ENCODE data around the gene PIGC.

The PIGC gene

DNA sequence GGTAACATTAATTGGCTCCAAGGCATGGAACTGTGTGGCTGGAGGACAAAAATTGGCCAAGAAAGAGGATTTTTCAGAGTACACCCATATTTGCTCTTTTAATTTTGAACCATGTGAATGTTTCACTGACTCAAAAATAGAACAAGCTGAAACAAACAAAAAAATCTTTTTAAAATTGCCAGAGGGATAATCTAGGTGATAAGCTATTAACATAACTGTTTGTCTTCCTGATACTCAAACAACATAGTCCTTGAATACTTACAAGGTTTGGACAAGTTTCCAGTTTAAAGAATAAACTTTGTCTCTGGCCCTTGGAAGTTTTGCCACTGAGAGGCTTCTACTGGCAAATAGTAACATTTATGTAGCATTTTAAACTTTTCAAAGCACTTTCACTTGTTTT, 30.0 kb upstream of the PIGC start:
- H3K27ac Mint-ChIP-seq: no peak overlapping the region
- H3K36me3 Mint-ChIP-seq (ENCODE audit: low read depth): no peaks in the 10 kb centered on the region
- no peak for ATAC-seq
- H3K4me1 Mint-ChIP-seq: no peaks in the 10 kb centered on the region
- H3K27me3 Mint-ChIP-seq: peaks cover 3% of the 10 kb centered on the region
- H3K9me3 Mint-ChIP-seq: no peaks in the 10 kb centered on the region
- no peak overlapping the region for H3K4me3 Mint-ChIP-seq
- no peak for DNase-seq

DNA sequence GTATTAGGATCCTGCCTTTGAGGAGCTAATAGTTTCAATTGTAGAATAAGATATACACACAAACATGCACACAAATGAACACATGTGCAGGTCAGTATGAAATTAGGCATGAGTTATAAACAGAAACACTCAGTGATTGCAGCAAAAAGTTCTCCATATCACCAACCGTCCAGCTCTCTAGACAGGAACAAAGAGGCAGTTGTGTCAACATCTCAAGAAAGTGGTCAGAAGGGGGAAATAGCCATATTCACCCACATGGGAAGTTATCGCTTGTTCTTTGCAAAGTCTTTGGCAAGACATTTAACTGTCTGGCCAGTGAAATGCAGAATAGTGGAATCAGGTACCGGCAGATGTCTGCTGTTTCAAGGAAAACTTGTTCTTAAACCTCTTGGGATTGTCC, 29.4 kb upstream of the PIGC start:
- Mint-ChIP-seq H3K4me3 (no peak overlapping the region), H3K27me3 (peaks cover 3% of the 10 kb centered on the region), H3K4me1 (no peaks in the 10 kb centered on the region), H3K9me3 (no peaks in the 10 kb centered on the region), H3K27ac (no peak overlapping the region), H3K36me3 (ENCODE audit: low read depth) (no peaks in the 10 kb centered on the region)
- DNase-seq (no peak), ATAC-seq (no peak)

DNA sequence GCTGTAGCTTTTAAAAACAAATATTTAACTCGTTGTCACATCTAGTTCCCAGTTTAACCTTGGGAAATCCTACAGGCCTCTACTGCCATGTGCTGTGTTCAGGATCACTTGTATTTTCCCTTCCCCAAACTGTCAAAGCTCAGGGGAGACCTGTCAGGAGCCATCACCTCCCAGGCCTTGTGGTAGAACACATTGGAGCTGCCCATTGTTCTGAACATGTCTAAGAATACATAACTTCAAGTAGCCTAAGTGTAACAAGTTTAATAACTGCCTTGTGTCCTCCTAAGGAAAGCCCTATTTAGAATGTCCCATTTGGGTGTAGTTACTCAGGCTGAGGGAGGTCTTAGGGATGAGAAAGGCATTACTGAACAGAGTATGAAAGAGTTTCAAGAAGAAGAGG, 28.6 kb upstream of the PIGC start:
- H3K27ac Mint-ChIP-seq: no peak overlapping the region
- H3K36me3 Mint-ChIP-seq (ENCODE audit: low read depth): no peaks in the 10 kb centered on the region
- no peaks in the 10 kb centered on the region for H3K4me1 Mint-ChIP-seq
- H3K9me3 Mint-ChIP-seq: no peaks in the 10 kb centered on the region
- H3K4me3 Mint-ChIP-seq: no peak overlapping the region
- H3K27me3 Mint-ChIP-seq: peaks cover 3% of the 10 kb centered on the region
- DNase-seq: no peak
- ATAC-seq: no peak

DNA sequence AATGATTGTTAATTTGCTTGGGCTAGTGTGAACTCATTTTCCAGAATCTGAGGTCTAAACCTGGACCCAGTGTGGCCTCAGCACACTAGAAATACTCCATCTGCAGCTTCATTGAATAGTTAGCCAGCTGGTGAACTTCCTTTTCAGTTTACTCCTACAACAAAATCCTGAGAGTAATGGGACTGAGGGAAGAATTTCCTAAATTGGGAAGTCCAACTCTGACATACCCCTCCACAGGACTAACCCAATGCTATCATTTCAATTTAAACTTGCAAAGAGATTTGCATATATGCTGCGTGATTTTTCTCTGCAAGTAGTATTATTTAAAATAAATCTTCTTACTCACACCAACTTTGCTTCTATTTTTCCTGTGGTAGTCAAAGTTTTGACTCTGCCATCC, 27.8 kb upstream of the PIGC start:
- no peak for ATAC-seq
- no peak overlapping the region for H3K27ac Mint-ChIP-seq

DNA sequence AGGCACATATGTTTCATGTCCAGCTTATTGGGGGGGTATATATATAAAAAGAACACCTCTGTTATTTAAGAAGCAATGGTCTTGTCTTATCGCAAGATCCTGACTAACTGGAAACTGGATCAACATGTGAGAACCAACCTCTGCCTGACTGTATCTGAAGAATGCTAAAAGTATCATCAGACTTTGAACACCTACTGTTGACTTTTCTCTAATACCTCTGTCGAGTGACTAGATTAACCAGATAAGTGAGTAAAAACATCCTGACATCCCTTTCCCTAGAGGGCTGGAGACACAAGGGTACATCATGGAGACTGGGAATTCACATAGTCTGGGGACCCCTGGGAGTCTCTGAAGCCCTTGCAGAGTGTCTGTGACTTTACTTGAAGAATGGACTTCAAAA, 26.3 kb upstream of the PIGC start:
- H3K9me3 Mint-ChIP-seq: no peaks in the 10 kb centered on the region
- H3K4me1 Mint-ChIP-seq: no peaks in the 10 kb centered on the region
- ATAC-seq (no peak), DNase-seq (no peak)
- H3K4me3 Mint-ChIP-seq: no peak overlapping the region
- H3K27ac Mint-ChIP-seq: no peak overlapping the region
- no peaks in the 10 kb centered on the region for H3K36me3 Mint-ChIP-seq (ENCODE audit: low read depth)
- peaks cover 3% of the 10 kb centered on the region for H3K27me3 Mint-ChIP-seq

More for the DNA sequence above, 27.8 kb upstream of the PIGC start:
- Mint-ChIP-seq H3K27me3 (peaks cover 3% of the 10 kb centered on the region), H3K9me3 (no peaks in the 10 kb centered on the region), H3K4me3 (no peak overlapping the region), H3K4me1 (no peaks in the 10 kb centered on the region), H3K36me3 (ENCODE audit: low read depth) (no peaks in the 10 kb centered on the region)
- DNase-seq: no peak

DNA sequence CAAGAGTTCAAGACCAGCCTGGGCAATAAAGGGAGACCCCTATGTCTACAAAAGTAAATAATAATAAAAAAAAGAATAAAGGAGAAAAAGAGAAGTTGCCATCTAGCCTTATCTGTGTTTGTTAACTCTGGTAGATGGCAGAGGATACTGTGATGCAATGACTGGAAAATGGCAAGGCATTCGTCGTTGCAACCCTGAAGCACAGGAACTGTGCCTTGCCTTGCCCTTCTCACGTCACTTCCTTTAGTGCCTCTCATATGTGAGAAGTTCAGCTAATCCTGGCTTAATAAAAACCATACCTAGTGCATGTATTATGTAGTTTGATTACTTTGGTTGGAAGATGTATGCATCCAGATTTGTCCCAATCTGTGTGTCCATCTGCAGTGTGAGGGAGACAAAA, 25.8 kb upstream of the PIGC start:
- H3K27ac Mint-ChIP-seq: no peak overlapping the region
- ATAC-seq (no peak), DNase-seq (no peak)
- no peaks in the 10 kb centered on the region for H3K9me3 Mint-ChIP-seq
- H3K4me3 Mint-ChIP-seq: no peak overlapping the region
- H3K4me1 Mint-ChIP-seq: no peaks in the 10 kb centered on the region
- no peaks in the 10 kb centered on the region for H3K36me3 Mint-ChIP-seq (ENCODE audit: low read depth)
- peaks cover 3% of the 10 kb centered on the region for H3K27me3 Mint-ChIP-seq

DNA sequence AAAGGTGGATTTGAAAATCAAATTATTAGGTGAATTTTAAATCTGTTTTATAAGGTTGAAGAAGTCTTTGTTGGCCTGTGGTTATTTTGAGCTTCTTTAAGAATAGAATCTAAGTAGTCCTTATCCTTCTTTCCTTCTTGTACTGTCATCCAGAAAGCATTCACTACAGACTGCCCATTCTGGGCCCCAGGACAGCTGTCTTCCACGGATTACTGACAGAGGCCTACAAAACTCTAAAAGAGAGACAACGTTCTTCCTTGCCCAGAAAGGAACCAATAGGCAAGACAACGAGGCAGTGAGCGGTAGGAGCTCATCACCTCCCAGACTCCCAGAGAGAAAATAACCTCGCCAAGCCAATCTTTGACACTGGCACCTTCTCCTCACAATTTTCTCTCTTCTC, 24.4 kb upstream of the PIGC start:
- Mint-ChIP-seq H3K27me3 (peaks cover 2% of the 10 kb centered on the region), H3K27ac (no peak overlapping the region), H3K4me3 (no peak overlapping the region), H3K4me1 (no peaks in the 10 kb centered on the region), H3K36me3 (ENCODE audit: low read depth) (no peaks in the 10 kb centered on the region), H3K9me3 (no peaks in the 10 kb centered on the region)
- no peak for ATAC-seq
- no peak for DNase-seq

DNA sequence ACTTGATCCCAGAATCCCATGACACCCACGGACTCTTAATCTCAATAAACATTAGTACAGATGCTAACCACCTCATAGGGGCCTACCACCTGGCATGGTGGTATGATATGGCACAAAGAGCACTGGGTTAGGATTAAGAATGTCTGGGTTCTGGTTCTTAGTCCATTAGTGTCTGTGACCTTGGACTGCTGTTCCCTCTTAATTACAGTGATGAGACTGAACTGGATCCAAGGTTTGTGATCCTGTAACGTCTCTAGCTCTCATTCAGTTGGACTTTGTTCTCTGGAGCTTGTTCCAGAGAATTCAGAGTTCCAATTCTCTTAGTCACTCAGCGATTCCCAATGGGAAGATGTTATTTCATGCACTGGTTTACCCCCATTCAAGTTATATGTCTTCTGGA, 23.6 kb upstream of the PIGC start:
- no peaks in the 10 kb centered on the region for H3K9me3 Mint-ChIP-seq
- DNase-seq (no peak), ATAC-seq (no peak)
- no peaks in the 10 kb centered on the region for H3K27me3 Mint-ChIP-seq
- no peaks in the 10 kb centered on the region for H3K36me3 Mint-ChIP-seq (ENCODE audit: low read depth)
- H3K27ac Mint-ChIP-seq: no peak overlapping the region
- no peak overlapping the region for H3K4me3 Mint-ChIP-seq
- H3K4me1 Mint-ChIP-seq: no peaks in the 10 kb centered on the region

DNA sequence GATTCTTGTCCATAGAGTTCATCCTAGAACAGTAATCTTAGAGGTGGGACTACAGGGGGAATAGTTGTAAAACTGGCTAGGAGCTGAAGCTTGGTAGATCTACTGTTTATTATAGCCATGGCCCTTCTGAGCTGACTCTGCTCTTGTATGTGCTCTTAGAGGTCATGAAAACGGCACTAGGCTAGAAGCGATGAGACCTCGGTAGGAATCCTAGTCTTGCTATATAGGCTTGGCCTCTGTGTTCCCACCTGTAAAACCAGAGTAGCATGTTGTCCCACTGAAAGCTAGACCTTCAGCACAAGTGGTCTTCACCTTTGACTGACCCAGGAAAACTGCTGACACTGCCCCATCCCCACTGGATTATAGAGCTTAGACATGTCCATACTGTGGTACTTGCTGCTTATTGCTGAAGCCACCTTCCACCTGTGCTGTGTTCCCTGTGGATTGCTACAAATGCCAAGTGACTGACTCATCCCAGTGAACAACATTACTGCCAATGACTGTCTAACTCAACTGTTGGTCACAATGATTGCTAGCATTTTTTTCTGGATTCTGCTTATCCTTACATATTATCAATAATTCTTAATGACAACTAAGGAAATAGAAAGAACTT, 23.0 kb upstream of the PIGC start:
- no peak for DNase-seq
- H3K4me3 Mint-ChIP-seq: no peak overlapping the region
- H3K36me3 Mint-ChIP-seq (ENCODE audit: low read depth): no peaks in the 10 kb centered on the region
- H3K9me3 Mint-ChIP-seq: no peaks in the 10 kb centered on the region
- ATAC-seq: no peak
- H3K4me1 Mint-ChIP-seq: no peaks in the 10 kb centered on the region
- no peaks in the 10 kb centered on the region for H3K27me3 Mint-ChIP-seq
- no peak overlapping the region for H3K27ac Mint-ChIP-seq

DNA sequence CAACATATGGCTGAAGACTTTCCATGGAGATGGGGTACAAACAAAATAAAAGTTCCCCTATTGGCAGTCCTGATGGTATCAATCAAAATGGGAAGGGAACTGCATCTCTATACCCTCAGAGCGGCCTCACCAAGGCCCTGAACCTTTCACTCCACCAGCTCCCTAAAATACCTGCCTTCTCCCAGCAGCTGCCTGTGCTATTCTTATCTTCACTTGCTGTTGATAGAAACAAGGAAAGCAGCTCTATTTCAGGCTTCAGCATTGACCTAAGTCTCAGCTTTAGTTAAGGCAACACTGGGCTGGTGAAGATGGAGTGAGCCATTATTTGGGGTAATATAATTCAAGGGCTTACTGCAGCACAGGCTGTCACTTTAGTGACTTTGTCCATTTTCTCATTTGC, 21.7 kb upstream of the PIGC start:
- Mint-ChIP-seq H3K36me3 (ENCODE audit: low read depth) (no peaks in the 10 kb centered on the region), H3K27ac (no peak overlapping the region), H3K4me3 (no peak overlapping the region), H3K27me3 (no peaks in the 10 kb centered on the region), H3K9me3 (no peaks in the 10 kb centered on the region), H3K4me1 (no peaks in the 10 kb centered on the region)
- DNase-seq: no peak
- ATAC-seq: no peak

DNA sequence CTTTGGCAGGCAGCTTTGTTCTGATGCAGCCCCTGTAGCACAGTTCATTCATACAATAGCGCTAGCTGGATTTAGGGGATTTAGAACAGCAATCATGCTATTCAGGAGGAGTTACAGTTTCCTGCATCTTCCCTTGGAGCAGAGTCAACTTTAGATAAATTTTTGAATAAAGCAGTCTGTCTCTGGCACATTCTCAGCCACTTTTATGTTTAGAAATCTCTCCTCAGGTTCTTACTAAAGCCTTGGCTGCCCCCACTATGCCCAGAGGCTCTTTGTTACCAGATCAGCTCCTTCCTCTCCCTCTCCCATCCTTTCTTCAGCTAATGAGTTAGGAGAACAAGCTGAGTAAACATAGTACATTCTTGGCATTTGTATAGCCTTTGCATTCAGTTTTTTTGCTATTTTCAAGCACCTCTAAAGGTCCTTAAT, 17.0 kb upstream of the PIGC start:
- no peaks in the 10 kb centered on the region for H3K4me1 Mint-ChIP-seq
- DNase-seq (no peak), ATAC-seq (no peak)
- no peaks in the 10 kb centered on the region for H3K9me3 Mint-ChIP-seq
- no peak overlapping the region for H3K27ac Mint-ChIP-seq
- H3K27me3 Mint-ChIP-seq: peaks cover 2% of the 10 kb centered on the region
- no peaks in the 10 kb centered on the region for H3K36me3 Mint-ChIP-seq (ENCODE audit: low read depth)
- no peak overlapping the region for H3K4me3 Mint-ChIP-seq

DNA sequence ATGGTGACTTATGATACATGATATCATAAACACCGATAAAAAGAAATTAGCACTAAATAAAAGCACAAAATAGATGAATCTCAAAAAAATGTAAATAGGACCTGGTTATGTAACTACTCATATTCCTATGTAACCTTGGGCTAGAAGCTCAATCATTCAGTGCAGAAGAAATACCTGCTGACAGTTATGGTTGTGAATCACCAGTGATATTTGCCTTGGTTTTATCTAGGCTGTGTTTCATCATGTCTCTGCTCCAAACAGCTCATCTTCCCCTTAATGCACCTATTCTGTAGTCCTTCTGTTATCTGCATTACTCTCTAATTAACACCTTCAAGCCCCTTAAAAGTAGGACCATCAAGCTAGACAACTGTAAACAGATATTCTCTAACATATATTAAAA, 16.3 kb upstream of the PIGC start:
- Mint-ChIP-seq H3K9me3 (no peaks in the 10 kb centered on the region), H3K36me3 (ENCODE audit: low read depth) (no peaks in the 10 kb centered on the region), H3K4me1 (no peaks in the 10 kb centered on the region), H3K4me3 (no peak overlapping the region), H3K27ac (no peak overlapping the region), H3K27me3 (peaks cover 2% of the 10 kb centered on the region)
- DNase-seq (no peak), ATAC-seq (no peak)

DNA sequence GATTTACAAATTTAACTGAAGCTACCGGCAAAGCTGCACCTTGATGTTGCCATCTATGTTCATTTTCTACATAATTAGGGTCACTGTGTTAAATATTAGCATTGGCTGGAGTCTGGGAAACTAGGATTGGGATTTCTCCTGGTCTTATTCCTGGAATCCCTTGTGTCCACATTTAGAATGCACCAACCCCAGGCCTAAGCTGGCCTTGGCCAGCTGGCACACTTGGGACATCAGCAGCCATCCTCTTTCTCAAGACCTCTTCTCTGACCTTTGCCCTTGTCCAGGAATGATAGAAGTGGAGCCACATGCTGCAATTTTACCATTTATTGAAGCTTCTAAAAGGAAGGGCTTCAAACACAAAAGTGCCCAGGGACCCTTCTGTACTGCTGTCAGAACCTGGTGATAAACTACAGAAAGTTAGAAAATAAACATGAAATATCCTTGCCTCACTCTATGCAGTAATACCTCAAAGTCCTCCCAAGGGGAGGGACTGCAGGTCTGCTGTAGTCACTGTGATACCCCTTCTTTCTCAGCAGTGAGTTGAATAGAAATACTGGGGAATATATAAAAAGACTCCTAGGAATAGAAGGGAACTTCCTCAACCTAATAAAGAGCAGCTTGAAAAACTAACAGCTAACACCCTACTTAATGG, 13.7 kb upstream of the PIGC start:
- Mint-ChIP-seq H3K4me3 (no peak overlapping the region), H3K27me3 (peaks cover 2% of the 10 kb centered on the region), H3K27ac (no peak overlapping the region), H3K4me1 (peaks cover 3% of the 10 kb centered on the region), H3K36me3 (ENCODE audit: low read depth) (no peaks in the 10 kb centered on the region), H3K9me3 (no peaks in the 10 kb centered on the region)
- ATAC-seq: no peak
- no peak for DNase-seq

DNA sequence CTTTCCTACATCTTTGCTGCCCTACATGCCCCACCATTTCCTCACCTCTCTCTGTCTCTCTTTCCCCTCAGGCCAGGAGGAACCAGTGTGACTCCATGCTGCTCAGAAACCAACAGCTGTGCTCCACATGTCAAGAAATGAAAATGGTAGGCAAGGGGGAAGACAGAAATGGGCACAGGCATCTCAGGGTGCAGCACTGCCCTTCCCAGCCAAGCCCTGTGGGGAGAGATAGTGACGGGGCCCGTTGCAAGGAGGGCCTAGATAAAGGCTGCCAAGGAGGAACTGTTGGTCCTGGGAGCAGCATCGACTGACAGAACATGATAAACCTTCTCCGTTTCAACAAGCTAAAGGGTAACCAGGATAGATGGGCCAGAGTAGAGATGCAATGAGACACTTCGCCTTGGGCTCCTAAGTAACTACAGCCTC, 12.5 kb upstream of the PIGC start:
- no peak overlapping the region for H3K4me3 Mint-ChIP-seq
- H3K27me3 Mint-ChIP-seq: peaks cover 2% of the 10 kb centered on the region
- DNase-seq (no peak), ATAC-seq (no peak)
- H3K36me3 Mint-ChIP-seq (ENCODE audit: low read depth): no peaks in the 10 kb centered on the region
- no peaks in the 10 kb centered on the region for H3K9me3 Mint-ChIP-seq
- no peak overlapping the region for H3K27ac Mint-ChIP-seq
- peaks cover 3% of the 10 kb centered on the region for H3K4me1 Mint-ChIP-seq

DNA sequence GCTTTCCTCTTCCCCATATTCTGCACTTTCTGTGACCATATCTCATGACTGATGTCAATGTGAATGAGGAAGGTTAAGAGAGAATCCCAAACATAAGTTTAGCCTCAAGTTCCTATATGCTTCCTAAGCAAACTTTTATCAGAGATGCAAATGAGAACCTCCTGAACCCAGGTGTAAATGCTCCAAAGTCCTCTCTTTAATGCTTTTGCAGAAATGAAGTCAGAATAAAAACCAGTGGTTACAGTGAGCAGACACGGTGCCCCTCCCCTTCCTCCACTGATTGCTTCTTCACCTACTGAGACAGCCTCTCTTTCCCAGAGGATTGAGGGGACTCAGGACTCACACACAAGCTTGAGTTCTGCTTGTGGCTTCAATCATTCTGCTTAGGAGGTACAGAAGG, 11.6 kb upstream of the PIGC start:
- Mint-ChIP-seq H3K4me1 (peaks cover 12% of the 10 kb centered on the region), H3K4me3 (no peak overlapping the region), H3K27ac (no peak overlapping the region), H3K36me3 (ENCODE audit: low read depth) (no peaks in the 10 kb centered on the region), H3K27me3 (peaks cover 2% of the 10 kb centered on the region), H3K9me3 (no peaks in the 10 kb centered on the region)
- no peak for ATAC-seq
- DNase-seq: no peak

DNA sequence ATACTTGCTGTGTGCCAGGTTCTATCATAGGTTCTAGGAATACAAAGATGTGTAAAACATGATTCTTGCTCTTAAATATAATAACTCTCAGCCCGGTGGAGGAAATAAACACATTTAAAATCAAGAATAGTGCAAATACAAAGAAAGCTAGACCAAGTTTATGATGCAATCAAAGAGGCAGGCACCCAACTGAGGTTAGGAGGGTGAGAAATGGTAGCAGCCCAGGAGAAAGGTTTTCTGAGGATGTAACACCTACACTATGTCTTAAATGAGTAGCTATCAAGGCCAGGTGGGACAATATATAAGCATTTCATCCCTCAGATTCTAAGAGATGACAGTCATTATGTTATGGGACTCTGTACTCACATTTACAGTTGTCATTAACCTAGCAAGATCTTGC, 9.7 kb upstream of the PIGC start:
- peaks cover 21% of the 10 kb centered on the region for H3K4me1 Mint-ChIP-seq
- H3K36me3 Mint-ChIP-seq (ENCODE audit: low read depth): no peaks in the 10 kb centered on the region
- H3K27me3 Mint-ChIP-seq: no peaks in the 10 kb centered on the region
- ATAC-seq (no peak), DNase-seq (no peak)
- no peak overlapping the region for H3K4me3 Mint-ChIP-seq
- H3K27ac Mint-ChIP-seq: no peak overlapping the region
- no peaks in the 10 kb centered on the region for H3K9me3 Mint-ChIP-seq

Measured in activated naive CD8-positive, alpha-beta T cell treated with anti-CD3 and anti-CD28 coated beads, Interleukin-2, amount 50 U/mL, for 24 hours (primary cell).